BE2C (cell line): Measurements from ENCODE around the gene ELL3.

Experiments
- DNase-seq: peaks from one replicate; pipeline ENCODE4 v3.0.0-alpha.2; 2020
- H3K27me3 ChIP-seq: fragments of 250-450 bp; sonication (Bioruptor Pico); 2 replicates; pipeline ENCODE4 v1.5.1; 2020; ENCODE audit warnings: mild to moderate bottlenecking
- H3K36me3 ChIP-seq: fragments of 250-450 bp; sonication (Bioruptor Pico); 2 replicates; pipeline ENCODE4 v1.5.1; 2020; ENCODE audit warnings: mild to moderate bottlenecking
- H3K4me1 ChIP-seq: fragments of 250-450 bp; sonication (Bioruptor Pico); 2 replicates; pipeline ENCODE4 v1.5.1; 2020
- H3K4me3 ChIP-seq: 2 replicates; pipeline ENCODE4 v1.5.1; 2011; ENCODE audit warnings: low read depth, low read length
- H3K9me3 ChIP-seq: fragments of 250-450 bp; sonication (Bioruptor Pico); 2 replicates; pipeline ENCODE4 v1.5.1; 2020
- CTCF ChIP-seq: IDR thresholded peaks from 2 replicates; pipeline ENCODE4 v1.5.1; 2012; ENCODE audit warnings: mild to moderate bottlenecking, low read depth, low read length

The ELL3 gene

GRCh38 chr15:43792761-43793476 lies 16.2 kb upstream of the ELL3 start:
- Histone ChIP-seq H3K9me3 (no peaks in the 10 kb centered on the region), H3K36me3 (peaks cover 35% of the 10 kb centered on the region), H3K27me3 (no peaks in the 10 kb centered on the region), H3K4me1 (peaks cover 2% of the 10 kb centered on the region; the same call in 1 of the 2 replicates), H3K4me3 (peak overlapping the region; percentile 91)
- no peak for TF ChIP-seq CTCF
- no peak for DNase-seq

- peak; percentile 100 for DNase-seq
- peaks cover 35% of the 10 kb centered on the region for H3K36me3 ChIP-seq
- H3K4me1 ChIP-seq = peaks cover 2% of the 10 kb centered on the region; the same call in 1 of the 2 replicates
- no peak for TF ChIP-seq CTCF
- H3K9me3 ChIP-seq = no peaks in the 10 kb centered on the region
- peak within 1 kb of the TSS; percentile 91 for H3K4me3 ChIP-seq
- H3K27me3 ChIP-seq = no peaks in the 10 kb centered on the region
Observed at GRCh38 chr15:43791993-43792760, 15.4 kb upstream of the ELL3 start, which contains the start of gene SERF2. Gene SERF2, plus strand, starts transcription at chr15:43792320. Its CDS starts 57 bp downstream, at chr15:43792377.

- Histone ChIP-seq H3K4me1 (peaks cover 1% of the 10 kb centered on the region; the same call in 1 of the 2 replicates), H3K36me3 (peaks cover 14% of the 10 kb centered on the region), H3K4me3 (no peak overlapping the region), H3K9me3 (no peaks in the 10 kb centered on the region; the same call in 1 of the 2 replicates), H3K27me3 (no peaks in the 10 kb centered on the region)
- DNase-seq = no peak
- TF ChIP-seq CTCF = no peak
Observed at GRCh38 chr15:43789409-43789808, 12.6 kb upstream of the ELL3 start.

- DNase-seq = no peak
- Histone ChIP-seq H3K4me3 (no peak overlapping the region), H3K27me3 (no peaks in the 10 kb centered on the region), H3K4me1 (0 out of 2 replicates have a peak, but pooled peaks cover 3% of the 10 kb centered on the region), H3K36me3 (peaks cover 3% of the 10 kb centered on the region; the same call in 1 of the 2 replicates), H3K9me3 (no peaks in the 10 kb centered on the region)
- no peak for TF ChIP-seq CTCF
Observed at GRCh38 chr15:43779016-43779415, 2.2 kb upstream of the ELL3 start.

GRCh38 chr15:43777267-43777914 lies 625 bp upstream of the ELL3 start:
- Histone ChIP-seq H3K27me3 (no peaks in the 10 kb centered on the region), H3K4me3 (peak overlapping the region; percentile 72), H3K36me3 (peaks cover 12% of the 10 kb centered on the region), H3K4me1 (0 out of 2 replicates have a peak, but pooled peaks cover 3% of the 10 kb centered on the region), H3K9me3 (no peaks in the 10 kb centered on the region)
- peak; percentile 48 for TF ChIP-seq CTCF
- DNase-seq = peak; percentile 71
